HG02571 (cell line): ENCODE results near the gene ZNF892.
"Not testable (repeated sequence)": the region's sequence is repeated elsewhere in the genome, so short reads cannot be mapped to it uniquely, and the experiment has no call there.

Experiments
- ATAC-seq: cut with Tn5 transposase; IDR thresholded peaks from one replicate; pipeline ENCODE4 v1.9.1; 2021; ENCODE audit warnings: mild to moderate bottlenecking, moderate library complexity; ENCODE audit not compliant: unreplicated experiment

ZNF892 gene

DNA sequence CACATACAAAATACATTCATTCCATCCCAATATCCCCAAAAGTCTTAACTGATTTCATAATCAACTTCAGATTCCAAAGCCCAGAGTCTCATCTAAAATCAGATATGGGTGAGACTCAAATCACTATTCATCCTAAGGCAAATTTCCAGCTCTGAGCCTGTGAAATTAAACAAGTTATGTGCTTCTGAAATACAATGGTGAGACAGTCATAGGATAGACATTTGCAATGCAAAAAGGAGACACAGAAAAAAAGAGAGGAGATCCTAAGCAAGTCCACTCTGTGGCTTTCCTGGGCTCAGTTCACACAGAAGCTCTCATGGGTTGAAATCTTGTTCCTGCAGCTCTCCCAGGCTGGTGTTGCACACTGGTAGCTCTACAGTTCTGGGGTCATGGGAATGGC lies 18.3 kb downstream of the ZNF892 start:
- ATAC-seq, result no peak

GRCh38 chr2:95231723-95232122 lies 24.4 kb downstream of the ZNF892 start:
- no peak for ATAC-seq

DNA sequence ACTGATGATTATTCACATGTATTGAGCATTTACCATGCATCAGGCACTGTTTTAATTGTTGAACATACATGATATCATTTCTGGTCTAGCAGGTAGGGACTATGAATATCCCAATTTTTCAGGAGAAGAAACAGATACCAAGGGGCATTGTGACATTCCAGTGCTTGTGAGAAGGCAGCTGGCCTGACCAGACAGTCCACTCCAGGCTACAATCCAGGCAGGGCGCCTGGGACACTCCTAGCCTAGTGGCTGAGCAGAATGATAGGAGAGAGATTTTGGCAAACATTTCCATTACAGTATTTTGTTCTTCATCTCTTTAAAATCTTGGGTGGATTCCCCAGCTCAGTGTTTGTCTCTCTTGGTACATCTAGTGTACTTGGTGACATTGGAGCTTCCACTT lies 24.9 kb downstream of the ZNF892 start:
- ATAC-seq, result no peak

- no peak for ATAC-seq
Observed at GRCh38 chr2:95234286-95234785, 27.0 kb downstream of the ZNF892 start.

DNA sequence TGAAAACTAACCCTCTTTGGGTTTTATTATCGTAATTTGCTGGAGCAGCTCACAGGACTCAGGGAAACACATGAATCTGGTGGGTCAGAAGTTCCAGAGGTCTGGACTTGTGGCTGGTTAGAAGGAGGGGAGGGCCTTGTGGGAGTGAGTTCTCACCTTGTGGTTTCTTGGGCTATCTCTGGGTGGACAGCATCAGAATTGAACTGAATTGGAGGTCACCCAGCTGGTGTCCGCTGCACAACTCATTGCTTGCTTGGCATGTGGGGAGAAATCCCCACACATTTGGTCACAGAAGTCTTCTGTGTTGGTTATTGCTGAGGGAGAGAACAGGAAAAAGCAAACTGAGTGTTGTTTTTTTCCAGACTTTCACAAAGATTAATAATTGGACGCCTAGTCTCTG lies 27.5 kb downstream of the ZNF892 start:
- no peak for ATAC-seq

GRCh38 chr2:95238131-95238530 lies 30.8 kb downstream of the ZNF892 start:
- no peak for ATAC-seq

DNA sequence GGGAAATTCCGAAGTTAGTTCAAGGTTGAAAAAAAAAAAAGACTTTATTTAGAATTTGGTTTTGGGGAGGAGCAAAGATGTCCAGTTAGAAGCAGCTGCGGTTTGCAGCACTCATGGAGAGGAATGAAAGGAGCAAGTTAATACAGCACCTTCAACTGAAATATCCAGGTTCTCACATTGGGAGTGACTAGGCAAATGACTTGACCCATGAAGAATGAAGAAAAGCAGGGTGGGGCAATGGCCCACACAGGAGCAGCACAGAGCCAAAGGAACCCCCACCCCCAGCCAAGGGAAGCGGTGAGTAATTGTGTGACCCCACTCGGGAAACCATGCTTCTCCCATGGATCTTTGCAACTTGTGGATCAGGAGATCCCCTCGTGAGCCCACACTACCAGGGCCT lies 32.8 kb downstream of the ZNF892 start:
- no peak for ATAC-seq

- ATAC-seq, result no peak
Observed at GRCh38 chr2:95240556-95240955, 33.2 kb downstream of the ZNF892 start.

GRCh38 chr2:95242084-95242483 lies 34.8 kb downstream of the ZNF892 start:
- not testable (repeated sequence) for ATAC-seq
